Caki2 (cell line): ENCODE data around the gene WDFY4. TPM values are rescaled to one million over a fixed set of nuclear protein-coding genes. Genes with fewer than 3 reads are reported as not detected.

Experiments used
- DNase-seq: peaks from one replicate; pipeline ENCODE4 v3.0.0-alpha.2; 2015; ENCODE audit warnings: low read depth
- in situ Hi-C: cut with HindIII; loops from 2 replicates; pipeline ENCODE4 v1.10.0; 2016; ENCODE audit warnings: low sequenced_read_pairs, low pct_unique_long_range_greater_than_20kb, mixed read lengths
- total RNA-seq: library from RNA; depleted of rRNA; stranded (reverse); fragments of >200 nt; shearing (Covaris generic); gene quantifications from 2 replicates; pipeline ENCODE4 v1.2.3, GENCODE V29; 2014; ENCODE audit warnings: low replicate concordance; rRNA removed

The WDFY4 gene
- total RNA-seq, 1 experiment from 2014 or later = not detected

- in situ Hi-C loops = no loop called here
- DNase-seq = no peak
Measured at GRCh38 chr10:49023752-49024151, 339.1 kb downstream of the WDFY4 start.

DNA sequence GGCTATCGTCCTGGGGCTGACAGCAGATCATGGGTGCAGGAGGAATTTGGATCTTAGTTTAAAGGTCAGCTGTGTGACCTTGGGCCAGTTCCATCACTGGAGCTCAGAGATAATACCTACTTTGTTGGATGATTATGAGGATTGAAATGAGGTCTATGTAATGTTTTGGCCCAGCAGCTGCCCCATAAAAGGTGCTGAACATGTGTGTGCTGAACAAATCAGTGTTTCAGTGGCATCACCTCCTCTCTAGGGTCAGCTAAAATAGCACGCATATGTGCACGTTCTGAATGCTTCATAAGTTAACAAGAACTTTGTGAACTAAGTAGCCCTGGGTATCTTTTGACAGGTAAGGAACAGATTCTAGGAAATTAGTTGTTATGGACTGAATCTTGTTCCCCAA is 339.8 kb downstream of the WDFY4 start:
- no peak for DNase-seq
- in situ Hi-C loops = no loop called here

- no peak for DNase-seq
- in situ Hi-C loops = no loop called here
Measured at GRCh38 chr10:49025347-49025983, 340.8 kb downstream of the WDFY4 start.

- no peak for DNase-seq
- in situ Hi-C loops = no loop called here
Measured at GRCh38 chr10:49028639-49029038, 344.0 kb downstream of the WDFY4 start.

DNA sequence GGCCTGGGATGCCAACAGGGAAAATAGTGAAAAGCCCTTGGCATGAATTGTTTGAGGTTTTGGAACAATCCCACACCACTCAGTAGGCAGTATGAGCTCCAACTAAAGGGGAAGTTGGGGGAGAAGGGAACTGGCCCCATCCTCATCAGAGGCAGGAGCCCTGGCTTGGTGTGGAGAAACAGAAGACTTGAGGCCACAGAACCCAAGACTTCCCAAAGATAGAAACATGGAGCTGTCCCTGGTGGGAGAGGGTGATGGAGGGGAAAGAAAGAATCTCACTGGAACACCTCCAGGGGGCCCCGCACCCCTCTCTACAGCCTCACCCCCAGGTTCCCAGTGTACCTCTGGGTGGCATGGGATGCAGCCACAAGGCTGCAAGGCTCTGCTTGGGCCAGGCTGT is 345.0 kb downstream of the WDFY4 start:
- in situ Hi-C loops = no loop called here
- no peak for DNase-seq

Other genes starting within 250 kb of the WDFY4 start
- gene ARHGAP22, start 79.8 kb upstream of the WDFY4 start, total RNA-seq = 3.5 and 14.8 TPM in 2 replicates